LNCAP (cell line): ENCODE results near the gene TOR4A.

Experiments
- CTCF ChIP-seq: fragments of 450-650 bp; IDR thresholded peaks from 2 replicates; pipeline ENCODE4 v1.5.1; 2017; ENCODE audit warnings: mild to moderate bottlenecking

The TOR4A gene

GRCh38 chr9:137310189-137311052 lies 32.9 kb downstream of the TOR4A start:
- TF ChIP-seq CTCF = no peak

GRCh38 chr9:137311171-137311985 lies 33.9 kb downstream of the TOR4A start:
- no peak for TF ChIP-seq CTCF

- no peak for TF ChIP-seq CTCF
Measured at GRCh38 chr9:137311986-137312851, 34.7 kb downstream of the TOR4A start.

GRCh38 chr9:137312852-137313325 lies 35.4 kb downstream of the TOR4A start:
- no peak for TF ChIP-seq CTCF

- TF ChIP-seq CTCF = no peak
Measured at GRCh38 chr9:137313326-137313936, 35.9 kb downstream of the TOR4A start.

GRCh38 chr9:137313956-137314560 lies 36.5 kb downstream of the TOR4A start:
- TF ChIP-seq CTCF = no peak
